Measurements from ENCODE around the gene TENM4.

The TENM4 gene

GRCh38 chr11:79422866-79423265 is 18.0 kb downstream of the TENM4 start:
- DNase-seq (ENCODE audit: low read depth), result no peak
- TF ChIP-seq CTCF (conservative IDR thresholded peaks at IDR 0.05; ENCODE audit: low read length), result no peak
- no peak overlapping the region for H3K4me3 ChIP-seq (ENCODE audit: low read length)

DNA sequence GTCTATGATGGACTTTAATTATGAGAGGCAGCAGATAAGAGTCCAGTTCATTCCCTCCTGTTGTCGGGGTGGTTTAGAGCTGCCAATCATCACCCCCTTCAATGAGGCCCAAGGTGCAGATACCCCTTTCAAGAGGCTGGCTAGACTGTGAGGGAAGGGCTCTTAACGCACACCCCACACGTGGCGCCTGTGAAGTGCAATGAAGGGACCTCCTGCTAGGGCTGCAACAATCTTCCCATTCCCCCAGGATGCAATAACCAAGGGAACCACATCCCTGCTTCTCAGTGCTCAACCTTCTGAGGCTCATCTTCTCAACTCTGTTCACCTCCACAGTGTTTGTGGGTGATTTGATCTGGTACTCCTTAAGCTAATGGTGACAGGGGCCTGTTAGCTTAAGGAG is 19.0 kb downstream of the TENM4 start:
- H3K4me3 ChIP-seq (ENCODE audit: low read length), result no peak overlapping the region
- no peak for TF ChIP-seq CTCF (conservative IDR thresholded peaks at IDR 0.05; ENCODE audit: low read length)
- DNase-seq (ENCODE audit: low read depth), result no peak

GRCh38 chr11:79419120-79419519 is 21.7 kb downstream of the TENM4 start:
- DNase-seq (ENCODE audit: low read depth), result no peak
- TF ChIP-seq CTCF (conservative IDR thresholded peaks at IDR 0.05; ENCODE audit: low read length), result no peak
- H3K4me3 ChIP-seq (ENCODE audit: low read length), result no peak overlapping the region

DNA sequence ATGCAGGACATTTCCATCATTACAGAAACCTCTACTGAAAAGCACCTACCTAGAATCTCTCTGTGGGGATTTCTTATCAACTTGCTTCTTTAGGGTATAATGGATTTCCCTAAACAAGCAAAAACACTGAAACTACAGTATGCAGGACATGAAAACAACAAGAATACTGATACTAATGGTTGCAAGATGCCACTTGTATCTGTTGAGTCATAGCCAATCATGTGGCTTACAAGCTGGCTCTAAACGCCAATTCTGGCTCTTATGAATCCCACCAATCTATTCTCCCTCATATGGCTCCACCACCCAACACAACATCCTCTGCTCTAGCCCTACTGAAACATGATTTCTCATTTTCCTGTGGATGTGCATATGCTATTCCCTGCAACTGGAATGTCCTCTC is 22.6 kb downstream of the TENM4 start:
- H3K4me3 ChIP-seq (ENCODE audit: low read length), result no peak overlapping the region
- no peak for DNase-seq (ENCODE audit: low read depth)
- TF ChIP-seq CTCF (conservative IDR thresholded peaks at IDR 0.05; ENCODE audit: low read length), result no peak

DNA sequence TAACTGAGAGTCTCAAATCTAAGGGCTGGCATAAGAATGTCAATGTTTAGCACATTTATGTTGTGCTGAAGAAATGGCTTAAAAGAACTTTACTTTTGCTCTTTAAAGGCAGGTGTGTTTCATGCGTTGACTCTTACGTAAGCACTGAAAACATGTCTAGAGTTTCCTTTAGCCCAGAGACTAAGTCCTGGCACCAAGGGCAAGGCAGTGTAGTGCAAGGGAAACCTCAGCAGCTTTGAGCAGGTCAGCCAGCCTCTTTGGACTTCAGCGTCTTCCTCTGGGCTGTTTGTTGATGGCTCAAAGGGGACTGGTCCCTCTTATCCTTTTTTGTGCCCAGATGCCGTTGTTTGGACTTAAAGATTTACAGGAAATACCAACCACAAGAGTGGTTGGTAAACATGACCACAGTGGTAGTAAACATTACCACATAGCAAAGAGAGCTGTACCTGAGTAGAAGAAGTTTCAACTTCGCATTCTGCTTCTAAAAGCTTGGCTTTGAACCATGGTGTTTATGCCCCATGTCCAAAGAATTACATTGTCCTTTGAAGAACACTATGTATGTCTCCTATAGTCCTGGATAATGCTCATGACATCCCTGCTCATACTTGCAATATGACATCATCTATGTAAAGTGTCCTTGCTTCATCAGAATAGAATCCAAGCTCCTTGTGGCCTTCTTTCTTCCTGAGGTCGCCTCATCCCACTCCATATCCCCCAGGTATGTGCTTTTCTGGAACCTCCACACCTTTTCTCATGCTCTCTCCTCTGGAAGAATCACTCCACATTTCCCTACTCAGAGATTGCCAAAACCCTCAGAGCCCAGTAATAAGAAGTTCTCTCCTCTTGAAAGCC is 23.5 kb downstream of the TENM4 start:
- TF ChIP-seq CTCF (conservative IDR thresholded peaks at IDR 0.05; ENCODE audit: low read length), result no peak
- no peak overlapping the region for H3K4me3 ChIP-seq (ENCODE audit: low read length)
- DNase-seq (ENCODE audit: low read depth), result no peak

- no peak for DNase-seq (ENCODE audit: low read depth)
- no peak for TF ChIP-seq CTCF (conservative IDR thresholded peaks at IDR 0.05; ENCODE audit: low read length)
Observed at GRCh38 chr11:79415912-79416311, 24.9 kb downstream of the TENM4 start.

GRCh38 chr11:79415411-79415810 is 25.4 kb downstream of the TENM4 start:
- no peak overlapping the region for H3K4me3 ChIP-seq (ENCODE audit: low read length)
- DNase-seq (ENCODE audit: low read depth), result no peak
- TF ChIP-seq CTCF (conservative IDR thresholded peaks at IDR 0.05; ENCODE audit: low read length), result no peak

More at GRCh38 chr11:79415912-79416311, 24.9 kb downstream of the TENM4 start:
- H3K4me3 ChIP-seq (ENCODE audit: low read length), result no peak overlapping the region

All from AG10803 (cell line).